Ascending aorta (tissue), 2 donors: ENCODE data around the gene LCE2B. TPM values are rescaled to one million over a fixed set of nuclear protein-coding genes. Genes with fewer than 3 reads are reported as not detected.
"Not testable (repeated sequence)": the region's sequence is repeated elsewhere in the genome, so short reads cannot be mapped to it uniquely, and the experiment has no call there.

Source experiments
- DNase-seq, 2 donors: peaks; one replicate each; pipeline ENCODE4 v3.0.0-alpha.2; 2019; ENCODE audit warnings: low spot score in 2 of 2
- H3K27ac ChIP-seq, 2 donors: fragments of 200-600 bp; sonication (generic); one replicate each; pipeline ENCODE4 v1.5.1; 2016 to 2017; ENCODE audit warnings: mild to moderate bottlenecking in 1 of 2
- H3K27me3 ChIP-seq: fragments of 200-600 bp; sonication (generic); one replicate; pipeline ENCODE4 v1.5.1; 2017
- H3K36me3 ChIP-seq, 2 donors: fragments of 200-600 bp; sonication (generic); one replicate each; pipeline ENCODE4 v1.5.1; 2016
- H3K4me1 ChIP-seq, 2 donors: fragments of 200-600 bp; sonication (generic); one replicate each; pipeline ENCODE4 v1.5.1; 2016 to 2017; ENCODE audit warnings: mild to moderate bottlenecking in 1 of 2
- H3K4me3 ChIP-seq, 2 donors: fragments of 200-600 bp; sonication (generic); one replicate each; pipeline ENCODE4 v1.5.1; 2016 to 2017; ENCODE audit warnings: mild to moderate bottlenecking in 1 of 2
- H3K9me3 ChIP-seq, 2 donors: fragments of 200-600 bp; sonication (generic); one replicate each; pipeline ENCODE4 v1.5.1; 2016
- intact Hi-C: fragments of 100-400 bp; cut with DNase I; formaldehyde crosslinking; loops from one replicate; pipeline ENCODE4 v1.15.1; 2023
- total RNA-seq: library from RNA; depleted of rRNA; stranded (reverse); fragments of >200 nt; gene quantifications from one replicate; pipeline ENCODE4 v1.1.0, GENCODE V29; 2016
- TF ChIP-seq, protein P1 (sequence below), 3 experiments: fragments of 200-600 bp in 2 of 3; fragments of 450-650 bp in 1 of 3; sonication (generic) in 2 of 3; IDR thresholded peaks; one replicate each; pipeline ENCODE4 v1.5.1; 2016 to 2019; ENCODE audit warnings: antibody characterized with exemption in 3 of 3, mild to moderate bottlenecking in 1 of 3, moderate library complexity in 1 of 3

Gene LCE2B
- total RNA-seq, 1 donor from 2014 or later: not detected

DNA sequence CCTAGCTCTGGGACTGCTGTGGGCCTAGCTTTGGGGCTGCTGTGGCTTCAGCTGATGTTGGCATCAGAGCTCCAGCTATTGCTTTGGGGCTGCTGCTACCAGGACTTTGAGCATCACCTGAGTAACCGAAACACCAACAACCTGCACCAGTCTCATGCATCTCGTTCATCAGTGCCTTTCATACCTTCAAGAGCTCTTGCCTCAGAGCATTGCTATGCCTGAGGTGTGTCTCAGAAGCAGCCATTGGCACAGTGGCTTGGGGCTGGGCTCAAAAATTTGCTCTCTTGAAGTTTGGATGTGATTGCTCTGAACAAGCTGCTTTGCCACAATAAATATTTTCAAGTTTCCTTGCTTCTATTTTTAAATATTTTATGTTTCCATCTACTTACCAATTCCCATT, 29.5 kb upstream of the LCE2B start:
- intact Hi-C loops: no loop called here
- no peak overlapping the region for H3K4me3 ChIP-seq
- TF ChIP-seq, protein P1, sequence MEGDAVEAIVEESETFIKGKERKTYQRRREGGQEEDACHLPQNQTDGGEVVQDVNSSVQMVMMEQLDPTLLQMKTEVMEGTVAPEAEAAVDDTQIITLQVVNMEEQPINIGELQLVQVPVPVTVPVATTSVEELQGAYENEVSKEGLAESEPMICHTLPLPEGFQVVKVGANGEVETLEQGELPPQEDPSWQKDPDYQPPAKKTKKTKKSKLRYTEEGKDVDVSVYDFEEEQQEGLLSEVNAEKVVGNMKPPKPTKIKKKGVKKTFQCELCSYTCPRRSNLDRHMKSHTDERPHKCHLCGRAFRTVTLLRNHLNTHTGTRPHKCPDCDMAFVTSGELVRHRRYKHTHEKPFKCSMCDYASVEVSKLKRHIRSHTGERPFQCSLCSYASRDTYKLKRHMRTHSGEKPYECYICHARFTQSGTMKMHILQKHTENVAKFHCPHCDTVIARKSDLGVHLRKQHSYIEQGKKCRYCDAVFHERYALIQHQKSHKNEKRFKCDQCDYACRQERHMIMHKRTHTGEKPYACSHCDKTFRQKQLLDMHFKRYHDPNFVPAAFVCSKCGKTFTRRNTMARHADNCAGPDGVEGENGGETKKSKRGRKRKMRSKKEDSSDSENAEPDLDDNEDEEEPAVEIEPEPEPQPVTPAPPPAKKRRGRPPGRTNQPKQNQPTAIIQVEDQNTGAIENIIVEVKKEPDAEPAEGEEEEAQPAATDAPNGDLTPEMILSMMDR (IDR thresholded peaks at IDR 0.05): no peak
- no peaks in the 10 kb centered on the region for H3K27me3 ChIP-seq
- no peak for DNase-seq
- H3K36me3 ChIP-seq: no peaks in the 10 kb centered on the region
- no peaks in the 10 kb centered on the region for H3K4me1 ChIP-seq
- no peaks in the 10 kb centered on the region for H3K9me3 ChIP-seq
- no peak overlapping the region for H3K27ac ChIP-seq

DNA sequence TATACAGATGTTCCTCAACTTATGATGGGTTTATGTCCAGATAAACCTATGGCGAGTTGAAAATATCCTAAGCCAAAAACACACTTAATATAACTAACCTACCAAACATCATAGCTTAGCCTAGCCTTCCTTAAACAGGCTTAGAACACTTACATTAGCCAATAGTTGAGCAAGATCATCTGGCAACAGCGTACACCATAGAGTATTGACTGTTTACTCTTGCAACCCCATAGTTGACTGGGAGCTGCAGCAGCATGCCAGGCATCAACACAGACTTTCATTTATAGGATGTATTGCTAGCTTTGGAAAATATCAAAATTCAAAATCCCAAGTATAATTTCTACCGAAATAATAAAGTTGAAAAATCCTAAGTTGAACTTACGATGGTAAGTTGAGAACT, 28.2 kb upstream of the LCE2B start:
- no peak for DNase-seq
- intact Hi-C loops: no loop called here
- no peak overlapping the region for H3K27ac ChIP-seq

DNA sequence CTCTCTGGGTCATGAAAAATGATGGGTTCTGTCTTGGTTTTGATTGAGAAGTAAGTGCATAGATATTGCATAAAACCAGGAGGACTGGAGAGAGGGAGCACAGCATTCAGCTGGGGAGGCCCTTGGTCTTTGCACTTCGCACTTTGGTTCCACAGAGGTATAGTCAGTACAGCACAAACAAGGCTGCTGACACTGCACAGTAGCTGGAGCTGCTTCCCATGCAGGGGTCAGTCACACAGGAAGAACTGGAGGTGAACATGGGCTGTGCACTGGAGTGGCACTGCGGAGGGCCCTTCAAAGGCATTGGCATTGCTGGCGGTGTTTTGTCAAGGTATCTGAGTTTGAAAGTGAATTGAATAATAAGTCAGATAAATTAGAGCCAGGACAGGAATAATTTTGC, 27.3 kb upstream of the LCE2B start:
- intact Hi-C loops: no loop called here

More for the DNA sequence above, 28.2 kb upstream of the LCE2B start:
- no peaks in the 10 kb centered on the region for H3K4me1 ChIP-seq
- H3K36me3 ChIP-seq: no peaks in the 10 kb centered on the region
- no peak overlapping the region for H3K4me3 ChIP-seq
- no peaks in the 10 kb centered on the region for H3K9me3 ChIP-seq
- no peaks in the 10 kb centered on the region for H3K27me3 ChIP-seq
- TF ChIP-seq, protein P1 (IDR thresholded peaks at IDR 0.05): no peak

DNA sequence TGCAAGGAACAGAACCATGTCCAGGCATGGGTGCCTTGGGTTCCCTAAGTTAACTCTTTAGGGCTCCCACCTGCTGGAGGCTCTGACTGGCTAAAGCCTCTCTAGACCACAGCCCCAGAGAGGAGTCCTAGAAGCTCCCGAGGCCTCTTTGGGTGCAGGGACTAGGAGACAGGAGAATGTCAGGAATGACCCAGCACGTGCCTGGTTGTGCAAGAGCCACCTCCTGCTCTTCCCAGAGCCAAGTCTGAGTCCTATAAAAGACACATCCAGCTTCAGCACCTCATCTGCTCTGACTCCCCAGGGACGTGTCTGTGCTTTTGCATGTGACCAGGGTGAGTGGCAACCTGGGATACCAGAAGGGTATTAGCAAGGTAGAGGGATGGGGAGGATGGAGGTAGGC, 22.8 kb upstream of the LCE2B start, which contains the start of gene LCE2D:
Gene LCE2D (plus strand): TSS at position 283 of the 400 bp plus-strand sequence. CDS start 726 bp downstream, outside the sequence.
- H3K4me3 ChIP-seq: no peak within 1 kb of the TSS
- H3K36me3 ChIP-seq: no peaks in the 10 kb centered on the region
- no peaks in the 10 kb centered on the region for H3K27me3 ChIP-seq
- H3K4me1 ChIP-seq: no peaks in the 10 kb centered on the region
- intact Hi-C loops: no loop called here
- no peak for DNase-seq
- H3K9me3 ChIP-seq: no peaks in the 10 kb centered on the region
- TF ChIP-seq, protein P1 (IDR thresholded peaks at IDR 0.05): no peak
- no peak within 1 kb of the TSS for H3K27ac ChIP-seq

More for the DNA sequence above, 27.3 kb upstream of the LCE2B start:
- Histone ChIP-seq H3K4me3 (no peak overlapping the region), H3K27me3 (no peaks in the 10 kb centered on the region), H3K9me3 (no peaks in the 10 kb centered on the region), H3K36me3 (no peaks in the 10 kb centered on the region), H3K4me1 (no peaks in the 10 kb centered on the region), H3K27ac (no peak overlapping the region)
- TF ChIP-seq, protein P1 (IDR thresholded peaks at IDR 0.05): no peak
- DNase-seq: no peak

DNA sequence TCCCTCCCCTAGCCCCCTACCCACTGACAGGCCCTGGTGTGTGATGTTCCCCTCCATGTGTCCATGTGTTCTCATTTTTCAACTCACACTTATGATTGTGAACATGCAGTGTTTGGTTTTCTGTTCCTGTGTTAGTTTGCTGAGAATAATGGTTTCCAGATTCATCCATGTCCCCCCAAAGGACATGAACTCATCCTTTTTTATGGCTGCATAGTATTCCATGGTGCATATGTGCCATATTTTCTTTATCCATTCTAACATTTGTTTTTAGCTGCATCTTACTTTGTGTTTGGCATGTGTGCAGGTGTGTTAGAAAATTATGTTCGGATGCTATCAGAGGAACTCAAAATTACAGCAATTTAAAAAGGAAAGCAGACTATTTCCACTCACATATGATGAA, 19.8 kb upstream of the LCE2B start:
- H3K4me1 ChIP-seq, DNase-seq, H3K4me3 ChIP-seq, H3K27ac ChIP-seq, H3K9me3 ChIP-seq, H3K36me3 ChIP-seq, H3K27me3 ChIP-seq, intact Hi-C loops: not testable (repeated sequence)

DNA sequence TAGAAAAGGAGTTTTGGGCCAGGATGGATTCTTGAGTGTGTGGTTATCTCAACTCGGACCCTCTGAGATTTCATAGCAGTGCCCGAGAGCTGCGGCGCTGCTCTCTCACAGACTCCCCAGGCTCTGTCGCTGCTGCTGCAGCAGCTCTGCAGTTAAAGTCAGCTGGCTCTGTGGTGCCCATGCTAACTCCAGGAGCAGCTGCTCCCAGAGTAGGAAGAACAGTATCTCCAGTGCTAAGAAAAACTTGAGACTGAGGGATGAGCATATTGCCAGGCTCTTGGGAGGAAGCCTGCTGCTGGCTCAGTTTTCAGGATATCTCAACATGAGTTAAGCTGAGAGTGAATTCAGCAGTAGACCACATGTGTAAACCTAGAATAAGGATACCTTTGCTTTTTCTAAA, 18.3 kb upstream of the LCE2B start:
- Histone ChIP-seq H3K9me3 (no peaks in the 10 kb centered on the region), H3K4me3 (no peak overlapping the region), H3K4me1 (no peaks in the 10 kb centered on the region), H3K36me3 (no peaks in the 10 kb centered on the region), H3K27me3 (no peaks in the 10 kb centered on the region), H3K27ac (no peak overlapping the region)
- TF ChIP-seq, protein P1 (IDR thresholded peaks at IDR 0.05): no peak
- no peak for DNase-seq
- intact Hi-C loops: no loop called here
